Liver (tissue), 9 donors: Measurements from ENCODE around the gene RTF1. TPM values are rescaled to one million over a fixed set of nuclear protein-coding genes. Genes with fewer than 3 reads are reported as not detected.

Experiments used
- DNase-seq: peaks from one replicate; pipeline ENCODE4 v3.0.0-alpha.2; 2017; ENCODE audit warnings: low spot score
- H3K27ac ChIP-seq, 2 donors: one replicate each; pipeline ENCODE4 v1.7.0; 2013; ENCODE audit warnings: inconsistent platforms in 2 of 2, low read length in 2 of 2, control low read depth in 1 of 2, low read depth in 1 of 2, mild to moderate bottlenecking in 1 of 2
- H3K27me3 ChIP-seq, 4 donors: one replicate each; pipeline versions ENCODE4 v1.6.1 to v1.7.0; 2013; ENCODE audit warnings: low read length in 3 of 4, inconsistent platforms in 1 of 4, mild to moderate bottlenecking in 1 of 4, moderate library complexity in 1 of 4; ENCODE audit not compliant: control insufficient read depth in 4 of 4, insufficient read depth in 4 of 4
- H3K36me3 ChIP-seq, 4 donors: one replicate each; pipeline versions ENCODE4 v1.6.1 to v1.7.0; 2013; ENCODE audit warnings: low read length in 3 of 4, mild to moderate bottlenecking in 3 of 4, low read depth in 1 of 4, moderate library complexity in 1 of 4; ENCODE audit not compliant: control insufficient read depth in 4 of 4, insufficient read depth in 3 of 4
- H3K4me1 ChIP-seq, 4 donors: one replicate each; pipeline versions ENCODE4 v1.6.1 to v1.7.0; 2013; ENCODE audit warnings: low read length in 3 of 4, mild to moderate bottlenecking in 3 of 4, moderate library complexity in 1 of 4; ENCODE audit not compliant: control insufficient read depth in 4 of 4, insufficient read depth in 4 of 4
- H3K4me3 ChIP-seq, 3 donors: one replicate each; pipeline versions ENCODE4 v1.6.1 to v1.7.0; 2013; ENCODE audit warnings: low read length in 3 of 3, control low read depth in 1 of 3, low read depth in 1 of 3, mild to moderate bottlenecking in 1 of 3
- H3K9ac ChIP-seq, 2 donors: one replicate each; pipeline ENCODE4 v1.7.0; 2013; ENCODE audit warnings: low read length in 2 of 2, mild to moderate bottlenecking in 2 of 2, moderate library complexity in 2 of 2, control low read depth in 1 of 2, low read depth in 1 of 2
- H3K9me3 ChIP-seq, 4 donors: one replicate each; pipeline versions ENCODE4 v1.6.1 to v1.7.0; 2013; ENCODE audit warnings: low read length in 3 of 4; ENCODE audit not compliant: control insufficient read depth in 4 of 4
- ATF3 ChIP-seq: IDR thresholded peaks from 2 replicates; pipeline ENCODE4 v1.6.1; 2016; ENCODE audit warnings: antibody characterized with exemption
- CTCF ChIP-seq: fragments of 150-350 bp; IDR thresholded peaks from 2 replicates; pipeline ENCODE4 v1.5.1; 2017; ENCODE audit warnings: improper control_type of control experiment, low read depth, low read length; ENCODE audit not compliant: missing input control
- EGR1 ChIP-seq, 2 donors: IDR thresholded peaks; 2 replicates each; pipeline ENCODE4 v1.6.1; 2016 to 2018; ENCODE audit warnings: antibody characterized with exemption in 2 of 2, low read depth in 2 of 2
- FOXA1 ChIP-seq: IDR thresholded peaks from 2 replicates; pipeline ENCODE4 v1.6.1; 2016; ENCODE audit warnings: antibody characterized with exemption
- FOXA2 ChIP-seq: IDR thresholded peaks from 2 replicates; pipeline ENCODE4 v1.6.1; 2016; ENCODE audit warnings: antibody characterized with exemption
- GABPA ChIP-seq, 2 donors: IDR thresholded peaks in 1 of 2; conservative IDR thresholded peaks in 1 of 2; 2 replicates each; pipeline ENCODE4 v1.6.1; 2016; ENCODE audit warnings: antibody characterized with exemption in 2 of 2, mild to moderate bottlenecking in 1 of 2, moderate library complexity in 1 of 2
- HNF4A ChIP-seq, 2 donors: conservative IDR thresholded peaks; 2 replicates each; pipeline ENCODE4 v1.6.1; 2016; ENCODE audit warnings: antibody characterized with exemption in 2 of 2, mild to moderate bottlenecking in 2 of 2
- HNF4G ChIP-seq: IDR thresholded peaks from 2 replicates; pipeline ENCODE4 v1.6.1; 2016; ENCODE audit warnings: antibody characterized with exemption
- JUND ChIP-seq, 2 donors: IDR thresholded peaks; 2 replicates each; pipeline ENCODE4 v1.6.1; 2016; ENCODE audit warnings: antibody characterized with exemption in 2 of 2
- MAX ChIP-seq: IDR thresholded peaks from 2 replicates; pipeline ENCODE4 v1.6.1; 2016; ENCODE audit warnings: antibody characterized with exemption
- NR2F2 ChIP-seq: IDR thresholded peaks from 2 replicates; pipeline ENCODE4 v1.6.1; 2016; ENCODE audit warnings: antibody characterized with exemption
- RAD21 ChIP-seq, 2 donors: IDR thresholded peaks; 2 replicates each; pipeline ENCODE4 v1.6.1; 2016; ENCODE audit warnings: antibody characterized with exemption in 2 of 2, mild to moderate bottlenecking in 2 of 2
- REST ChIP-seq: IDR thresholded peaks from 2 replicates; pipeline ENCODE4 v1.6.1; 2016; ENCODE audit warnings: antibody characterized with exemption, mild to moderate bottlenecking
- RXRA ChIP-seq, 2 donors: IDR thresholded peaks; 2 replicates each; pipeline ENCODE4 v1.6.1; 2017 to 2018; ENCODE audit warnings: antibody characterized with exemption in 2 of 2, mild to moderate bottlenecking in 1 of 2
- SP1 ChIP-seq: IDR thresholded peaks from 2 replicates; pipeline ENCODE4 v1.6.1; 2018; ENCODE audit warnings: antibody characterized with exemption, mild to moderate bottlenecking
- TAF1 ChIP-seq: conservative IDR thresholded peaks from 2 replicates; pipeline ENCODE4 v1.6.1; 2016; ENCODE audit warnings: antibody characterized with exemption, mild to moderate bottlenecking
- YY1 ChIP-seq: IDR thresholded peaks from 2 replicates; pipeline ENCODE4 v1.6.1; 2016; ENCODE audit warnings: antibody characterized with exemption, mild to moderate bottlenecking
- ZBTB33 ChIP-seq: IDR thresholded peaks from 2 replicates; pipeline ENCODE4 v1.6.1; 2016; ENCODE audit warnings: antibody characterized with exemption
- WGBS: extraction: QIAGEN DNeasy Blood & Tissue Kit; methylation state at CpG from one replicate; pipeline ENCODE4 v1.1.7; 2013; 5-methylcytosine and 5-hydroxymethylcytosine counted together
- polyA plus RNA-seq, 2 donors: library from polyadenylated mRNA; stranded (reverse) in 1 of 2; unstranded in 1 of 2; fragments of 200-250 nt in 1 of 2; fragments of >200 nt in 1 of 2; fragmentation: Nextera tagmentation in 1 of 2; extraction: Ambion mirVana in 1 of 2; gene quantifications; one replicate each; pipeline versions ENCODE4 v1.2.1 to v1.2.3, GENCODE V29; 2013 to 2015
- total RNA-seq, 2 donors: library from RNA; depleted of rRNA; stranded (reverse); fragments of >200 nt; gene quantifications; one replicate each; pipeline ENCODE4 v1.2.3, GENCODE V29; 2014
- donor health status: healthy.
- donor health status: healthy.
- donor health status: healthy.
- donor health status: healthy.
- donor health status: healthy.

Gene RTF1
- total and polyA plus RNA-seq, 4 donors: 8.3 to 37.7 (median 12.1) TPM

- H3K4me1 ChIP-seq: no peaks in the 10 kb centered on the region
- no peak for TF ChIP-seq ZBTB33
- TF ChIP-seq RXRA (IDR thresholded peaks at IDR 0.05): no peak
- no peak for TF ChIP-seq HNF4A (conservative IDR thresholded peaks at IDR 0.05)
- TF ChIP-seq YY1: no peak
- peak; percentile 90 for TF ChIP-seq CTCF
- no peak for TF ChIP-seq ATF3
- TF ChIP-seq MAX: no peak
- TF ChIP-seq JUND (IDR thresholded peaks at IDR 0.05): no peak
- TF ChIP-seq NR2F2: no peak
- TF ChIP-seq RAD21 (IDR thresholded peaks at IDR 0.05): peak; percentile 88 to 93
- TF ChIP-seq EGR1 (IDR thresholded peaks at IDR 0.05; ENCODE audit: low read depth in 2 of 2): no peak
These were observed 49.0 kb downstream of the RTF1 start for GRCh38 chr15:41465822-41466421.

GRCh38 chr15:41466711-41467110, 49.8 kb downstream of the RTF1 start:
- TF ChIP-seq FOXA1 (no peak), SP1 (no peak), HNF4A (conservative IDR thresholded peaks at IDR 0.05) (no peak), ATF3 (no peak), YY1 (no peak), REST (no peak), HNF4G (no peak), TAF1 (no peak), NR2F2 (no peak), RXRA (IDR thresholded peaks at IDR 0.05) (no peak), EGR1 (IDR thresholded peaks at IDR 0.05; ENCODE audit: low read depth in 2 of 2) (no peak), JUND (IDR thresholded peaks at IDR 0.05) (no peak), ZBTB33 (no peak), FOXA2 (no peak), MAX (no peak), CTCF (no peak), GABPA (IDR thresholded peaks at IDR 0.05 in 1 of 2, conservative IDR thresholded peaks at IDR 0.05 in 1 of 2) (no peak)
- Histone ChIP-seq H3K27me3 (no peaks in the 10 kb centered on the region), H3K9ac (no peak overlapping the region), H3K27ac (no peak overlapping the region), H3K9me3 (no peaks in the 10 kb centered on the region), H3K4me1 (no peaks in the 10 kb centered on the region), H3K4me3 (no peak overlapping the region), H3K36me3 (peaks cover 10 to 40% (median 25%) of the 10 kb centered on the region in 4 donors)
- WGBS: 87% methylated on average over 3 of the region's 3 CpGs
- no peak for DNase-seq

More at GRCh38 chr15:41465822-41466421, 49.0 kb downstream of the RTF1 start:
- no peak overlapping the region for H3K27ac ChIP-seq
- H3K27me3 ChIP-seq: no peaks in the 10 kb centered on the region
- H3K9ac ChIP-seq: no peak overlapping the region
- no peak for DNase-seq
- WGBS: 80% methylated on average over 8 of the region's 8 CpGs
- H3K9me3 ChIP-seq: no peaks in the 10 kb centered on the region
- no peak overlapping the region for H3K4me3 ChIP-seq
- peaks cover 10 to 33% (median 19%) of the 10 kb centered on the region in 4 donors for H3K36me3 ChIP-seq
